HCT116 (cell line): ENCODE measurements around the gene SSTR5. TPM values are rescaled to one million over a fixed set of nuclear protein-coding genes. Genes with fewer than 3 reads are reported as not detected.

Source experiments
- ATAC-seq: fragments of 200-7000 bp; cut with Tn5 transposase; 2 replicates; pipeline ENCODE4 v1.9.1; 2020; ENCODE audit warnings: mild to moderate bottlenecking, moderate library complexity
- BruUV-seq: library from RNA; stranded (reverse); fragments of 400-500 nt; replicated peaks from 2 replicates; lab custom pipeline; 2021; lab: Mats Ljungman, UMichigan
- CTCF ChIA-PET: fragments of 300-600 bp; sonication (Branson Sonifier 250); formaldehyde crosslinking; loops from one replicate; lab custom pipeline; 2021; ENCODE audit warnings: antibody characterized with exemption; lab: Charles Lee
- POLR2A ChIA-PET: fragments of 300-600, 350-600 bp; sonication (Branson Sonifier 250); formaldehyde crosslinking; loops from one replicate; lab custom pipeline; 2021; ENCODE audit warnings: antibody characterized with exemption; lab: Charles Lee
- RAD21 ChIA-PET, 2 experiments: fragments of 300-600 bp; sonication (Branson Sonifier 250); formaldehyde crosslinking; loops; one replicate each; lab custom pipeline; 2023; ENCODE audit warnings: low total read pairs in 2 of 2; ENCODE audit not compliant: uncharacterized antibody in 2 of 2, unreplicated experiment in 2 of 2, low non-redundant PET in 1 of 2; lab: Charles Lee
- DNase-seq: peaks from one replicate; pipeline ENCODE4 v3.0.0-alpha.2; 2010; ENCODE audit warnings: low read depth, low spot score
- H2AFZ ChIP-seq: fragments of 200-600 bp; shearing (Covaris generic), sonication (generic); 2 replicates; pipeline ENCODE4 v1.6.1; 2017; ENCODE audit warnings: low read depth, mixed run types, mixed read lengths, antibody characterized with exemption, low read length; ENCODE audit not compliant: poor library complexity, severe bottlenecking
- H3K27ac ChIP-seq: 2 replicates; pipeline ENCODE4 v1.5.1; 2012; ENCODE audit warnings: low read depth, low read length
- H3K27me3 ChIP-seq: fragments of 200-600 bp; sonication (generic); 2 replicates; pipeline ENCODE4 v1.6.1; 2016; ENCODE audit warnings: mixed run types, low read length, mixed read lengths; ENCODE audit not compliant: insufficient read depth
- H3K36me3 ChIP-seq, 2 experiments: fragments of 200-500 bp in 1 of 2; fragments of 200-600 bp in 1 of 2; sonication (Bioruptor generic) in 1 of 2; sonication (generic) in 1 of 2; 2 replicates each; pipeline versions ENCODE4 v1.5.1 to v1.6.1; 2014 to 2016; ENCODE audit warnings: low read length in 2 of 2, inconsistent platforms in 1 of 2, mixed read lengths in 1 of 2, mixed run types in 1 of 2; ENCODE audit not compliant: insufficient read depth in 2 of 2, control insufficient read depth in 1 of 2
- H3K4me1 ChIP-seq, 2 experiments: fragments of 200-600 bp in 1 of 2; sonication (generic) in 1 of 2; 2 replicates each; pipeline versions ENCODE4 v1.5.1 to v1.6.1; 2012 to 2017; ENCODE audit warnings: low read length in 2 of 2, inconsistent platforms in 1 of 2, mild to moderate bottlenecking in 1 of 2, mixed read lengths in 1 of 2, mixed run types in 1 of 2, moderate library complexity in 1 of 2; ENCODE audit not compliant: insufficient read depth in 2 of 2, control insufficient read depth in 1 of 2
- H3K4me2 ChIP-seq: fragments of 200-600 bp; sonication (generic); 2 replicates; pipeline ENCODE4 v1.6.1; 2017; ENCODE audit warnings: mixed run types, low read length, mixed read lengths
- H3K4me3 ChIP-seq, 2 experiments: fragments of 200-600 bp in 1 of 2; sonication (generic) in 1 of 2; replicated peaks in 1 of 2; 2 replicates each; pipeline ENCODE4 v1.5.1; 2011 to 2016; ENCODE audit warnings: low read length in 2 of 2, control low read depth in 1 of 2, low read depth in 1 of 2, mild to moderate bottlenecking in 1 of 2, mixed read lengths in 1 of 2, mixed run types in 1 of 2
- H3K79me2 ChIP-seq: fragments of 200-600 bp; sonication (generic); 2 replicates; pipeline ENCODE4 v1.6.1; 2017; ENCODE audit warnings: mild to moderate bottlenecking, mixed run types, low read length, moderate library complexity, mixed read lengths; ENCODE audit not compliant: insufficient read depth
- H3K9ac ChIP-seq: fragments of 200-600 bp; sonication (generic); 2 replicates; pipeline ENCODE4 v1.6.1; 2016; ENCODE audit warnings: low read length, mixed read lengths
- H3K9me2 ChIP-seq: fragments of 200-600 bp; sonication (generic), shearing (Covaris generic); 2 replicates; pipeline ENCODE4 v1.6.1; 2017; ENCODE audit warnings: mixed run types, mild to moderate bottlenecking, moderate library complexity; ENCODE audit not compliant: insufficient read depth
- H3K9me3 ChIP-seq, 2 experiments: fragments of 200-500 bp in 1 of 2; fragments of 200-600 bp in 1 of 2; sonication (Bioruptor generic) in 1 of 2; sonication (generic) in 1 of 2; 2 replicates each; pipeline ENCODE4 v1.6.1; 2014 to 2017; ENCODE audit warnings: low read length in 2 of 2, mixed read lengths in 2 of 2, inconsistent platforms in 1 of 2, low read depth in 1 of 2, mild to moderate bottlenecking in 1 of 2, mixed run types in 1 of 2, moderate library complexity in 1 of 2; ENCODE audit not compliant: control insufficient read depth in 1 of 2, insufficient read depth in 1 of 2
- H4K20me1 ChIP-seq: fragments of 200-600 bp; sonication (generic), shearing (Covaris generic); 2 replicates; pipeline ENCODE4 v1.6.1; 2017; ENCODE audit warnings: mixed run types, mild to moderate bottlenecking, moderate library complexity; ENCODE audit not compliant: insufficient read depth
- ATF3 ChIP-seq: IDR thresholded peaks from 2 replicates; pipeline ENCODE4 v1.6.1; 2012
- CEBPB ChIP-seq: IDR thresholded peaks from 2 replicates; pipeline ENCODE4 v1.6.1; 2012; ENCODE audit warnings: low read depth
- CTCF ChIP-seq, 3 experiments: fragments of 200-600 bp in 1 of 3; sonication (generic) in 1 of 3; IDR thresholded peaks in 2 of 3; conservative IDR thresholded peaks in 1 of 3; 2 replicates each; pipeline ENCODE4 v1.5.1; 2012 to 2017; ENCODE audit warnings: low read depth in 2 of 3, low read length in 2 of 3, antibody characterized with exemption in 1 of 3, borderline replicate concordance in 1 of 3, control low read depth in 1 of 3, mild to moderate bottlenecking in 1 of 3, mixed read lengths in 1 of 3, mixed run types in 1 of 3, moderate library complexity in 1 of 3; ENCODE audit not compliant: insufficient read depth in 1 of 3
- EGR1 ChIP-seq: IDR thresholded peaks from 2 replicates; pipeline ENCODE4 v1.6.1; 2012; ENCODE audit warnings: low read depth
- ELF1 ChIP-seq: IDR thresholded peaks from 2 replicates; pipeline ENCODE4 v1.6.1; 2012; ENCODE audit warnings: low read depth, borderline replicate concordance
- EZH2 ChIP-seq: fragments of 200-600 bp; sonication (generic); IDR thresholded peaks from 2 replicates; pipeline ENCODE4 v1.6.1; 2017; ENCODE audit warnings: antibody characterized with exemption, mixed run types
- FOSL1 ChIP-seq: IDR thresholded peaks from 2 replicates; pipeline ENCODE4 v1.6.1; 2012; ENCODE audit warnings: low read depth
- JUND ChIP-seq: IDR thresholded peaks from 2 replicates; pipeline ENCODE4 v1.6.1; 2012
- MAX ChIP-seq: IDR thresholded peaks from 2 replicates; pipeline ENCODE4 v1.6.1; 2012
- POLR2AphosphoS5 ChIP-seq: IDR thresholded peaks from 2 replicates; pipeline ENCODE4 v1.6.1; 2011; ENCODE audit warnings: mild to moderate bottlenecking, low read depth, low read length, moderate library complexity
- REST ChIP-seq: IDR thresholded peaks from 2 replicates; pipeline ENCODE4 v1.6.1; 2012; ENCODE audit warnings: low read depth
- SIN3A ChIP-seq: IDR thresholded peaks from 2 replicates; pipeline ENCODE4 v1.6.1; 2012; ENCODE audit warnings: low read depth
- SP1 ChIP-seq: IDR thresholded peaks from 2 replicates; pipeline ENCODE4 v1.6.1; 2012; ENCODE audit warnings: low read depth
- SRF ChIP-seq: IDR thresholded peaks from 2 replicates; pipeline ENCODE4 v1.6.1; 2012; ENCODE audit warnings: low read depth
- TCF7L2 ChIP-seq: IDR thresholded peaks from 2 replicates; pipeline ENCODE4 v1.7.0; 2011; ENCODE audit warnings: borderline replicate concordance, inconsistent platforms; ENCODE audit not compliant: insufficient read depth, insufficient read length; ENCODE audit errors: extremely low read depth
- ZFX ChIP-seq: fragments of 450-650 bp; IDR thresholded peaks from 2 replicates; pipeline ENCODE4 v1.6.1; 2017
- ZNF274 ChIP-seq: fragments of 200-500 bp; sonication (Bioruptor generic); IDR thresholded peaks from 2 replicates; pipeline ENCODE4 v1.6.1; 2014; ENCODE audit warnings: mild to moderate bottlenecking, low read depth, low read length, inconsistent platforms
- intact Hi-C: fragments of 100-400 bp; cut with micrococcal nuclease; formaldehyde crosslinking; loops from 2 replicates; pipeline ENCODE4 v1.10.0; 2022
- total RNA-seq: library from RNA; stranded (reverse); gene quantifications from one replicate; pipeline ENCODE4 v1.2.1, GENCODE V29; 2021; ENCODE audit not compliant: unreplicated experiment
- TF ChIP-seq, protein P1 (sequence below): IDR thresholded peaks from 2 replicates; pipeline ENCODE4 v1.6.1; 2011; ENCODE audit warnings: mild to moderate bottlenecking, low read length, moderate library complexity; ENCODE audit not compliant: insufficient replicate concordance; ENCODE audit errors: extremely low read depth

The SSTR5 gene
- total RNA-seq, 1 experiment from 2014 or later: 7.2 TPM

GRCh38 chr16:1127971-1128715 lies 55.6 kb downstream of the SSTR5 start:
- no peak overlapping the region for H3K4me2 ChIP-seq
- H3K79me2 ChIP-seq: no peaks in the 10 kb centered on the region
- H3K4me1 ChIP-seq: peaks cover 12 to 13% of the 10 kb centered on the region in 2 experiments; a peak in 3 of 4 replicates
- H3K9me3 ChIP-seq: no peaks in the 10 kb centered on the region
- H3K27me3 ChIP-seq: no peaks in the 10 kb centered on the region
- no peak overlapping the region for H3K9ac ChIP-seq
- CTCF ChIA-PET: no interaction called here
- no peak for ATAC-seq
- no peak overlapping the region for H3K4me3 ChIP-seq
- no peak overlapping the region for H3K27ac ChIP-seq
- intact Hi-C loops: no loop called here
- no peaks in the 10 kb centered on the region for H4K20me1 ChIP-seq
- RAD21 ChIA-PET: no interaction called here
- no TSS peak for BruUV-seq
- H3K36me3 ChIP-seq: no peaks in the 10 kb centered on the region
- H3K9me2 ChIP-seq: no peaks in the 10 kb centered on the region
- no peak for DNase-seq
- POLR2A ChIA-PET: no interaction called here
- no peak overlapping the region for H2AFZ ChIP-seq
- TF ChIP-seq TCF7L2: no peak
- TF ChIP-seq POLR2AphosphoS5: no peak
- no peak for TF ChIP-seq ZFX
- TF ChIP-seq CEBPB: no peak
- no peak for TF ChIP-seq ATF3
- TF ChIP-seq SP1: no peak
- no peak for TF ChIP-seq SRF
- no peak for TF ChIP-seq REST
- no peak for TF ChIP-seq EGR1
- TF ChIP-seq, protein P1, sequence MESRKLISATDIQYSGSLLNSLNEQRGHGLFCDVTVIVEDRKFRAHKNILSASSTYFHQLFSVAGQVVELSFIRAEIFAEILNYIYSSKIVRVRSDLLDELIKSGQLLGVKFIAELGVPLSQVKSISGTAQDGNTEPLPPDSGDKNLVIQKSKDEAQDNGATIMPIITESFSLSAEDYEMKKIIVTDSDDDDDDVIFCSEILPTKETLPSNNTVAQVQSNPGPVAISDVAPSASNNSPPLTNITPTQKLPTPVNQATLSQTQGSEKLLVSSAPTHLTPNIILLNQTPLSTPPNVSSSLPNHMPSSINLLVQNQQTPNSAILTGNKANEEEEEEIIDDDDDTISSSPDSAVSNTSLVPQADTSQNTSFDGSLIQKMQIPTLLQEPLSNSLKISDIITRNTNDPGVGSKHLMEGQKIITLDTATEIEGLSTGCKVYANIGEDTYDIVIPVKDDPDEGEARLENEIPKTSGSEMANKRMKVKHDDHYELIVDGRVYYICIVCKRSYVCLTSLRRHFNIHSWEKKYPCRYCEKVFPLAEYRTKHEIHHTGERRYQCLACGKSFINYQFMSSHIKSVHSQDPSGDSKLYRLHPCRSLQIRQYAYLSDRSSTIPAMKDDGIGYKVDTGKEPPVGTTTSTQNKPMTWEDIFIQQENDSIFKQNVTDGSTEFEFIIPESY: no peak
- TF ChIP-seq FOSL1: no peak
- TF ChIP-seq CTCF (IDR thresholded peaks at IDR 0.05 in 2 of 3, conservative IDR thresholded peaks at IDR 0.05 in 1 of 3; ENCODE audit: borderline replicate concordance in 1 of 3, insufficient read depth in 1 of 3, low read depth in 2 of 3, low read length in 2 of 3): no peak
- TF ChIP-seq SIN3A: no peak
- no peak for TF ChIP-seq MAX
- no peak for TF ChIP-seq JUND
- TF ChIP-seq ELF1: no peak
- TF ChIP-seq EZH2: no peak
- TF ChIP-seq ZNF274: no peak
